Measurements from ENCODE around the gene ZNF512.

- no peak for TF ChIP-seq CTCF (IDR thresholded peaks at IDR 0.05)
- TF ChIP-seq EZH2 (IDR thresholded peaks at IDR 0.05; ENCODE audit: borderline replicate concordance, insufficient read depth, low read depth, low read length, poor library complexity, severe bottlenecking): no peak
These were observed 64.9 kb downstream of the ZNF512 start for GRCh38 chr2:27647737-27648136.

Data from B cell (primary cell).